Measurements from ENCODE around the gene HOXB8. TPM values are rescaled to one million over a fixed set of nuclear protein-coding genes. Genes with fewer than 3 reads are reported as not detected.

The HOXB8 gene
- total RNA-seq, 2 donors from 2014 or later = not detected

DNA sequence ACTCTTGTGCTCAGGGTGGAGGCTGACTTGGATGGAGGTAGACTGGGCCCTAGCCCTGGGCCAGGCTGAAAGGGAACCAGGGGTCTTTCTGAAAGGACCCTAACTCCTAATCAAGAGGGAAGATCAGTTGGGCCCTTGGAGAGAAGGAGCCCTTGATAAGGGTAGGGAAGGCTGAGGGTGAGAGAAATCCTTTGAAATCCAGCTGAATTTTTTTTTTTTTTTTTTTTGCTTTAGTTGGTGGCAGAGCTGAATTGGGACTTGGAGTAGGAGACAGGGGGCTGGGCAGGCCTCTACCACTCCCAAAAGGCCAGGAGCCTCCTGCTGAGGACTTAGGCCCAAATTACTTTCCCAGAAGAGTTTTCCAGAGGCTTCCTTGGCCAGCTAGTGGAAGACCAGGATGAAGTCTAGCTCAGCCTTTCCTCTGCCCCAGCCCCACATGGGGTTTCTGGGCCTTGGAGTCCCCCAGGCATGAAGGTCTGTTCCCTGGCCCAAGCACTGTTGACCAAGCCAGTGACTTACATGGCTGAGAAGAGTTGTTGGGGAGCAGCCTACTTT, 24.4 kb downstream of the HOXB8 start:
- Histone ChIP-seq H3K4me3 (ENCODE audit: low read length) (no peak overlapping the region), H3K9me3 (ENCODE audit: control insufficient read depth, low read length) (no peaks in the 10 kb centered on the region), H3K9ac (ENCODE audit: extremely low read depth, low read length, poor library complexity, severe bottlenecking) (no peak overlapping the region), H3K27ac (ENCODE audit: low read depth, low read length) (no peak overlapping the region), H3K36me3 (ENCODE audit: control insufficient read depth, insufficient read depth, low read length) (no peaks in the 10 kb centered on the region), H3K4me1 (ENCODE audit: control insufficient read depth, insufficient read depth, low read length) (no peaks in the 10 kb centered on the region), H3K27me3 (ENCODE audit: control insufficient read depth, insufficient read depth, low read length, poor library complexity, severe bottlenecking) (peaks cover 100% of the 10 kb centered on the region)
- Mint-ChIP-seq H3K36me3 (ENCODE audit: low read depth) (no peaks in the 10 kb centered on the region), H3K9me3 (no peaks in the 10 kb centered on the region), H3K4me3 (no peak overlapping the region), H3K27ac (no peak overlapping the region), H3K4me1 (peaks cover 5% of the 10 kb centered on the region), H3K27me3 (ENCODE audit: insufficient read depth) (peaks cover 100% of the 10 kb centered on the region)
- no peak for DNase-seq
- TF ChIP-seq, protein P1, sequence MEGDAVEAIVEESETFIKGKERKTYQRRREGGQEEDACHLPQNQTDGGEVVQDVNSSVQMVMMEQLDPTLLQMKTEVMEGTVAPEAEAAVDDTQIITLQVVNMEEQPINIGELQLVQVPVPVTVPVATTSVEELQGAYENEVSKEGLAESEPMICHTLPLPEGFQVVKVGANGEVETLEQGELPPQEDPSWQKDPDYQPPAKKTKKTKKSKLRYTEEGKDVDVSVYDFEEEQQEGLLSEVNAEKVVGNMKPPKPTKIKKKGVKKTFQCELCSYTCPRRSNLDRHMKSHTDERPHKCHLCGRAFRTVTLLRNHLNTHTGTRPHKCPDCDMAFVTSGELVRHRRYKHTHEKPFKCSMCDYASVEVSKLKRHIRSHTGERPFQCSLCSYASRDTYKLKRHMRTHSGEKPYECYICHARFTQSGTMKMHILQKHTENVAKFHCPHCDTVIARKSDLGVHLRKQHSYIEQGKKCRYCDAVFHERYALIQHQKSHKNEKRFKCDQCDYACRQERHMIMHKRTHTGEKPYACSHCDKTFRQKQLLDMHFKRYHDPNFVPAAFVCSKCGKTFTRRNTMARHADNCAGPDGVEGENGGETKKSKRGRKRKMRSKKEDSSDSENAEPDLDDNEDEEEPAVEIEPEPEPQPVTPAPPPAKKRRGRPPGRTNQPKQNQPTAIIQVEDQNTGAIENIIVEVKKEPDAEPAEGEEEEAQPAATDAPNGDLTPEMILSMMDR (conservative IDR thresholded peaks at IDR 0.05) = no peak

- Histone ChIP-seq H3K36me3 (ENCODE audit: control insufficient read depth, insufficient read depth, low read length) (no peaks in the 10 kb centered on the region), H3K9me3 (ENCODE audit: control insufficient read depth, low read length) (no peaks in the 10 kb centered on the region), H3K9ac (ENCODE audit: extremely low read depth, low read length, poor library complexity, severe bottlenecking) (no peak within 1 kb of the TSS), H3K27me3 (ENCODE audit: control insufficient read depth, insufficient read depth, low read length, poor library complexity, severe bottlenecking) (peaks cover 100% of the 10 kb centered on the region), H3K4me1 (ENCODE audit: control insufficient read depth, insufficient read depth, low read length) (no peaks in the 10 kb centered on the region), H3K4me3 (ENCODE audit: low read length) (no peak within 1 kb of the TSS), H3K27ac (ENCODE audit: low read depth, low read length) (no peak within 1 kb of the TSS)
- H3K27ac Mint-ChIP-seq = no peak within 1 kb of the TSS
- 19% methylated on average over 12 to 23 of the region's 23 CpGs for WGBS, 2 experiments (ENCODE audit: insufficient coverage in 1 of 2, insufficient read length in 1 of 2)
- H3K9me3 Mint-ChIP-seq = no peaks in the 10 kb centered on the region
- H3K4me1 Mint-ChIP-seq = peaks cover 9% of the 10 kb centered on the region
- TF ChIP-seq, protein P1 (conservative IDR thresholded peaks at IDR 0.05) = no peak
- no peak within 1 kb of the TSS for H3K4me3 Mint-ChIP-seq
- no peaks in the 10 kb centered on the region for H3K36me3 Mint-ChIP-seq (ENCODE audit: low read depth)
- DNase-seq = peak; percentile 65
- peaks cover 100% of the 10 kb centered on the region for H3K27me3 Mint-ChIP-seq (ENCODE audit: insufficient read depth)
Observed at GRCh38 chr17:48589831-48590606, 25.1 kb downstream of the HOXB8 start, which contains the start of gene HOXB3. TSS of gene HOXB3 (minus strand) at chr17:48590241. CDS start at chr17:48552474, 37,767 bp downstream.

DNA sequence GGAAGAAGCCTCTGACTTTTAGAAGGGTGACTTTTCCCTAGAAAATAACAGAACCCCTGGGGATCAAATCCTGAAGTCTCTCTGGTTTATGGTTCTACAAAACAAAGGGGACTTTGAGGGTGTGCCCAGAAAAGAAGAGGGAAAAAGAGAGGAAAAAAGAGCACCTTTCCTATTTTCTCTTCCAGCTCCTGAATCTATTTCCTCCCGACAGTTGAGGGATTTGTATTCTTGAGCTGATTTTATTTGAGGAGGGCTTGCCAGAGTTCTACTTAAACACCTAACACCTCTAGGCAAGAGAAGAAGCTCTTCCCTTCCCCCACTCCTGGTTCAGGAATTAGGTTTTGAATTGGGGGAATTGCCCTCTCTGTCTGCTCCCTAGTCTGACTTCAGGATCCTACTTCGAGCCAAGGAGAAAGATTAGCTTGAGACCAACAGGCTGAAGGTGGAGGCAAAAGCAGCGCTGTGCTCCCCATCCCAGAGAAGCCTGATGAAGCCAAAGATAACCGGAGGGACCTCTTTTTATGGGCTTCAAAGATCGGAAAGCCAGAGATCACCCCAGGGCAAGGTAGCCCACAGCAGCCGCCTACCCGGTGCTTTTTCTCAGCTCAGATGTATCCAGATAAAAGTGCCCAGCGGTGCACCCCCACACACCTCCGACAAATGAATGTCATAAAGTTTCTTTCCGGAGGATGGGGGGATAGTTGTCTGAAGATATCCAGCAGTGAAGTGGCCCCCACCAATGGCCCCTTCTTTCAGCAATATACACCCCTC, 25.8 kb downstream of the HOXB8 start:
- Mint-ChIP-seq H3K36me3 (ENCODE audit: low read depth) (no peaks in the 10 kb centered on the region), H3K27ac (no peak overlapping the region), H3K4me3 (no peak overlapping the region), H3K27me3 (ENCODE audit: insufficient read depth) (peaks cover 100% of the 10 kb centered on the region), H3K9me3 (no peaks in the 10 kb centered on the region), H3K4me1 (peaks cover 10% of the 10 kb centered on the region)
- Histone ChIP-seq H3K4me1 (ENCODE audit: control insufficient read depth, insufficient read depth, low read length) (no peaks in the 10 kb centered on the region), H3K4me3 (ENCODE audit: low read length) (no peak overlapping the region), H3K9ac (ENCODE audit: extremely low read depth, low read length, poor library complexity, severe bottlenecking) (no peak overlapping the region), H3K27ac (ENCODE audit: low read depth, low read length) (no peak overlapping the region), H3K36me3 (ENCODE audit: control insufficient read depth, insufficient read depth, low read length) (no peaks in the 10 kb centered on the region), H3K9me3 (ENCODE audit: control insufficient read depth, low read length) (no peaks in the 10 kb centered on the region), H3K27me3 (ENCODE audit: control insufficient read depth, insufficient read depth, low read length, poor library complexity, severe bottlenecking) (peaks cover 100% of the 10 kb centered on the region)
- 9 to 10% methylated on average over 5 to 9 of the region's 10 CpGs for WGBS, 2 experiments (ENCODE audit: insufficient coverage in 1 of 2, insufficient read length in 1 of 2)
- DNase-seq = no peak
- TF ChIP-seq, protein P1 (conservative IDR thresholded peaks at IDR 0.05) = no peak
